Myometrial cell (primary cell): Measurements from ENCODE around the gene SPANXN3. TPM values are rescaled to one million over a fixed set of nuclear protein-coding genes. Genes with fewer than 3 reads are reported as not detected.

ENCODE experiments used
- total RNA-seq: library from RNA; depleted of rRNA; stranded (reverse); fragments of >200 nt; gene quantifications from 2 replicates; pipeline ENCODE4 v1.2.3, GENCODE V29; 2015

SPANXN3 gene
- not detected in 2 replicates for total RNA-seq

DNA sequence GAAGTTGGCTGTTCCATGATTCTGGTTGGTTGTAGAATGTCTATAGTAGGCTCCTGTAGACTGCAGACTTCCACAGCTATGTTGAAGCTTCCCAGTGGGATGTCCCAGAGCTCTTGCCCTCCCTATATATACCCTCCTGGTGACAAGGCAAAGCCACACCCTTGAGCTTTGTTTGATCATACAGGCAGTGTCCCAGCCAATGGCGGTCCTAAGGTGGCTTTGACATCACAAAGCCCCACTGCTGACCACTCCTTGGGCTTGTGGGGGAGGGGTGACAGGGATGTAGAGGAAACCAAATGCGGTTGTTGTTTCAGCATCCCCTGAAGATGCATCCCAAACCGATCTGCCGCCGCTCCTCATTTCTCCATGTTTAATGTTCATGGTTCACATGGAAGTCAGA lies at the start of gene SPANXN3:
SPANXN3 (minus strand) TSS at position 101 of the 400 bp plus-strand sequence; CDS start at position 17, 84 bp downstream.

Other genes starting within 250 kb of the SPANXN3 start
- not detected in 2 replicates for gene SLITRK4, start 118.6 kb upstream of the SPANXN3 start, total RNA-seq
- gene SPANXN2, start 203.3 kb upstream of the SPANXN3 start, total RNA-seq = not detected in 2 replicates